Activated naive CD4-positive, alpha-beta T cell treated with anti-CD3 and anti-CD28 coated beads, Interleukin-2, amount 50 U/mL, for 16 hours (primary cell): ENCODE results near the gene NR5A1.

Source experiments
- DNase-seq: peaks from one replicate; pipeline ENCODE4 v3.0.0-alpha.2; 2020

Gene NR5A1

DNA sequence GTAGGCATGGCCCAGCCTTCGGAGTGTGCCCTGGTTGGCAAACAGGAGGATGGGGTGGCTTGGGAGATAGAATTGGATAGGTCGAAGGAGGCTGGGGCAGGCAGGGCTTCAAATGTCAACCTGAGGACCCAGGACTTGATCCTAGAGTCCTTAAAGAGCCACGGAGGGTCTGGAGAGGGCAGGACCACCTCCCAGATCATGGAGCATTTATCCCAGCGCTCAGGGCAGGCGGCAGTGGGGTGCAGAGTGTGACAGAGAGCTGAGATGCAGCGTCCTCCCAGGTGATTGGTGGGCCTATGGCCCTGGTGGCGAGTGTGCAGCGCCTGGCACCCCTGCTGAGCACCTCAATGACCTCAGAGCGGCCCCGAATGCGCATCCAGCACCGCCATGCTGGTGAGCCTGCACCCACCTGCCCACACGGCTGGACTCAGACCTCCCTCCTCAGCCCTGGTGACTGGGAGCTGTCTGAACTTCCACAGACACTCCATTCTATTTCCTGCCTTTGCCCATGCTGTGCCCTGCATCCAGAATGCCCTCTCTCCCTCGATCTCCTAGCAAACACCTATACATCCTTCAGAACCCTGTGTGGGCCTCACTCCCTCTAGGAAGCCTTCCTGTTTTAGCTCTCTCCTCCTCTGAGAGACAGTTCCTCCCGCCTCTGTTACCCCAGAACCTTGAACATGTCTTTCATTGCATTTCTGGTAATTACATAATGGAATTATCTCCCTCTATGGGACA is 50.7 kb downstream of the NR5A1 start:
- no peak for DNase-seq

GRCh38 chr9:124455820-124456219 is 51.4 kb downstream of the NR5A1 start:
- no peak for DNase-seq

- DNase-seq: no peak
These were observed 52.3 kb downstream of the NR5A1 start for GRCh38 chr9:124454791-124455443.

GRCh38 chr9:124454296-124454695 is 52.9 kb downstream of the NR5A1 start:
- no peak for DNase-seq

DNA sequence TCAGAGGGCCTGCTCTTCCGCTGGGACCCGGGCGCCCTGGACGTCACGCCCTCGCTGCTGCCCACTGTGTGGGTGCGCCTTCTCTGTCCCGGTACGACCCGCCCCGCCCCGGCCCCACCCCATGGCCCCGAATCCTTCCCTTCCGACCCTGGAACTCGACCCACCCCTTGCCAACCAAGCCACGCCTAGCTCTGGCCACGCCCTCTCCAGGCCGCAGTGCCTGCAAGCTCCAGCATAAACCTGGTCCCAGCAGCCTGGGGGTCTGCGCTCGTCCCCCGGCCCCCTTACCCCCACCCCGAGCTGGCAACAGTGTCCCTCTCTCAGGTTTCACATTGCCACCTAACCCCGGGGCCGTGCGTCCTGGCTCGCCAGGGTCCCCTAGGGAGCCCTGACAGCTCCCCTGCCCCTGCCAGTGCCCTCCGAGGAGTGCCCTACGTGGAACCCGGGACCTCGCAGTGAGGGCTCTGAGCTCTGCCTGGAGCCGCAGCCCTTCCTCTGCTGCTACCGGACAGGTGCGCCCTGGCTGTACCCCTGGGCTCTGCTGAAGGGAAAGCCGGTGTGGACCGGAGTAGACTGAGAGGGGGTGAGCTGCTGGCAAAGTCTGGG is 53.5 kb downstream of the NR5A1 start:
- DNase-seq: no peak

DNA sequence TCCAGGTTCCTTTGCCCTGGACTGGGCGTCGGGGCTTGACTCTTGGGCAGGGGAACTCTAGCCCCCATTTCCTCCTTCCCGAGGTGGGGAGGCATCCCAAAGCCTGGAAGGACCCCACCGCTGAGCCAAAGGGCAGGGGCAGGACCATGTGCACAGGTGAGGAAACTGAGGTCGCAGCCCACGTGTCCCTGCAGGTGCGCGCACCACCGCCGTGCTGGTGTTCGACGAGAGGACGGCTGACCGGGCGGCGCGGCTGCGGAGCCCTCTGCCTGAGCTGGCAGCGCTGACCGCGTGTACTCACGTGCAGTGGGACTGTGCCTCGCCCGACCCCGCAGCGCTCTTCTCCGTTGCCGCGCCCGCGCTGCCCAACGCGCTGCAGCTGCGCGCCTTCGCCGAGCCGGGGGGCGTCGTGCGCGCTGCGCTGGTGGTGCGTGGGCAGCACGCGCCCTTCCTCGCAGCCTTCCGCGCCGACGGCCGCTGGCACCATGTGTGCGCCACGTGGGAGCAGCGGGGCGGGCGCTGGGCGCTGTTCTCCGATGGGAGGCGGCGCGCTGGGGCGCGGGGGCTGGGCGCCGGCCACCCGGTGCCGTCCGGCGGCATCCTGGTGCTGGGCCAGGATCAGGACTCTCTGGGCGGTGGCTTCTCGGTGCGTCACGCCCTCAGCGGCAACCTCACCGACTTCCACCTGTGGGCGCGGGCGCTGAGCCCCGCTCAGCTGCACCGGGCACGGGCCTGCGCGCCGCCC is 54.2 kb downstream of the NR5A1 start:
- DNase-seq: no peak

DNA sequence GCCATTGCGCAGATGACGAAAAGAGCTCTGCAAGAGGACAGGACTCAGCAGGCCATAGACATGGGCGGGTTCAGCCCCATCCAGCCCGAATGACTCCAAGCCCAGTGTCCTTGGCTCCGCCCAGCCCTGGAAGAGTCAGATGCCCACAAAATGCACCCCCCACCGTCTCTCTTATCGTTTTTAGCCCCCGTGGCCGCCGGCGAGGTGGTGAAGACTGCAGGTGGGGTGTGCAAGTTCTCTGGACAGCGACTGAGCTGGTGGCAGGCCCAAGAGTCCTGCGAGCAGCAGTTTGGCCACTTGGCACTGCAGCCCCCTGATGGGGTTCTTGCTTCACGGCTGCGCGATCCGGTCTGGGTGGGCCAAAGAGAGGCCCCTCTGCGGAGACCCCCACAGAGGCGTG is 54.9 kb downstream of the NR5A1 start:
- DNase-seq: no peak

- DNase-seq: no peak
These were observed 56.1 kb downstream of the NR5A1 start for GRCh38 chr9:124450931-124451661.

GRCh38 chr9:124450241-124450924 is 56.8 kb downstream of the NR5A1 start, which contains the start of gene ADGRD2:
Gene ADGRD2 (plus strand): TSS chr9:124450451. CDS start chr9:124451667, 1,216 bp downstream.
- DNase-seq: no peak

DNA sequence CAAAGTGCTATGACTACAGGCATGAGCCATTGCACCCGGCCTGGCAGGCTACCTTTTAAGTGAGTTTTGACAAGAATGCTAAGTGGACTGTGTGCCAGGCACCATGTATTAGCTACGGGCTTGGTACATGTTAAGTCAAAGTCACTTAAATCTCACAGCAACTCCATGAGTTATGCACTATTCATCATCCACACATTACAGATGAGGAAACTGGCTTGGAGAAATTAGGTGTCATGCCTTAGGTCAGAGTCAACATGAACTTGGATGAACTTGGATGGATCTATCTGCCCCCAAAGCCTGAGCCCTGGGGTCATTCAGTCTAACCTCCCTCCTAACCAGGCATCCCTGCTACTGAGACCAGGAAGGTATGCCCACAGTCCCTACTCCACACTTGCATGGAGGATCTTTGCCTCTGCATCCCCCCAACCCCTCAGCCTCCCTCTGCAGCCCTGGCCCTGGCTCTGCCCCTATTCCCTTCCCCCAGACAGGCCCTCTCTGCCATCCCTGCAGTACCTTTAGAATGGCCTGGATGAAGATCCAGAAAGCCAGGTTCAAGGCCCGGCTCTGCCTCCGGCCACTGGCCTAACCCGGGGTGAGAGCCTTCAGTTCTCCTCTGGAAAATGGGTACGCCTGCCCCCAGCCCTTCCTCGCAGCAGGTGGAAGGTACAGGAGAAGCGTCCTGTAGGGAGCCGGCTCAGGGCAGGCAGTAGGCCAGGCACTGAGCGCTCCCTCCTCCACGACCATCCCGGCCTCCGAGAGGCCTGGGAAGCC is 57.6 kb downstream of the NR5A1 start:
- no peak for DNase-seq

GRCh38 chr9:124448019-124448418 is 59.2 kb downstream of the NR5A1 start:
- no peak for DNase-seq

DNA sequence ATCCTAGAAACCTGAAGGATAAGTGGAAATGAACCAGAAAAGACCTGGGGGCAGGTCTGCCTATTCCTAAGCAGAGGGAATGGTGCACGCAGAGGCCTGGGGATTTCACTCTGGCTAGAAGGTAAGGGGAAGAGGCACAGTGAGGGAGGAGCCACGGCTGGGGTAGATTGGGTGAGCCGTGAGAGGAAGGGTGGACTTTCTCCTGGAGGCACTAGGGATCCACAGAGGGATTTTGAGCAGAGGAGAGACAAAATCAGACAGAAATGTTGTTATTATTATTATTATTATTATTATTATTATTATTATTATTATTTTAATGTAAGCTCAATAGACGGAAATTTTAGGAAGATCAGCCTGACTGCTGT is 59.9 kb downstream of the NR5A1 start:
- no peak for DNase-seq

DNA sequence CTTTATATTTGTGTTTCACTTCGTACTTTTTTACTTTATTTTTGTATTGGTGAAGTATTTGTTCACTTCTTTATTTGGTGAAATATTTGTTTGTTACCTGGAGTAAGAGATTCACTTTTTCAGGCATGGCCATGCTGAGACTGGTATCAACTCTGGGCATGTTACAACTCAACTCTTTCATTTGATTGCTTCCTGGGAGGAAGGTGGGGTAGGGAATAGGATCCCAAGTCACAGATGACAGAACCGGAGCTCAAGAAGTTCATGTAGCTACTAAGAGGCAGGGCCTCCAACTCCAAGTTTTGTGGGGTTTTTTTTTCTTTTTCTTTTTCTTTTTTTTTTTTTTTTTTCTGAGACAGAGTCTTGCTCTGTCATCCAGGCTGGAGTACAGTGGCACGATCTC is 63.0 kb downstream of the NR5A1 start:
- no peak for DNase-seq

DNA sequence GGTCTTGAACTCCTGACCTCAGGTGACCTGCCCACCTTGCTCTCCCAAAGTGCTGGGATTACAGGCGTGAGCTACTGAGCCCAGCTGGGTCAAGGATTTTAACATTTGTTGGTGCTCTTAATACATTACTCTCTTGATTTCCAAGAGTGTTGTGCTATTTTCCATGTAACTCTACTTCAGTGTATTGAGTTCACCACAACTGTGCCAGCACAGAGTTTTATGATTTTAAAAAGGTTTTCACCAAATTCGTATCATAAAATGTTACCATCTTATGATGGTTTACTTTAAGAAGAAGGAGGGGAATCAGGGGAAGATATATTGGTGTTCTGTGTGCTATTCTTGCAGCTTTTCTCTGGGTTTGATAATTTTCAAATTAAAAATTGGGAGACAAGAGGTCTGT is 63.6 kb downstream of the NR5A1 start:
- DNase-seq: no peak

GRCh38 chr9:124442826-124443225 is 64.4 kb downstream of the NR5A1 start:
- no peak for DNase-seq

- DNase-seq: no peak
These were observed 64.8 kb downstream of the NR5A1 start for GRCh38 chr9:124442379-124442778.

DNA sequence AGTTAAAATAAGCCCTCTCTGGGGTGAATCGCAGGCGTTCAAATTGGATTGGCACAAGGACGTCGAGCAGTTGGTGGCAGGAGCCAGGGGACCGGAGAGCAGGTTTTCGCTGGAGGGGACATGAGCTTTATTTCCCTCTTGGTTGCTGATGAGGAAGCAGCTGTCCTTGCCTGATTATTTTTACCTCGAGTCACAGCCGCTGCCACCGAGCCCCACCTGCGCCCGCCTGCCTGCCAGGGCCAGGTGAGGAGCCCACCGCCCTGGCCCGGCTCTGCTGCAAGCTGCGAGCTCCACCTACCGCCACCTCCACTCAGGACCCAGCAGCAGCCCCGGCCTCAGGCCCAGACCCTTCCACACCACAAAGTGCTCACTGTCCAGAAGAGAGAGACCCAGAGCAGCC is 65.9 kb downstream of the NR5A1 start:
- DNase-seq: no peak

DNA sequence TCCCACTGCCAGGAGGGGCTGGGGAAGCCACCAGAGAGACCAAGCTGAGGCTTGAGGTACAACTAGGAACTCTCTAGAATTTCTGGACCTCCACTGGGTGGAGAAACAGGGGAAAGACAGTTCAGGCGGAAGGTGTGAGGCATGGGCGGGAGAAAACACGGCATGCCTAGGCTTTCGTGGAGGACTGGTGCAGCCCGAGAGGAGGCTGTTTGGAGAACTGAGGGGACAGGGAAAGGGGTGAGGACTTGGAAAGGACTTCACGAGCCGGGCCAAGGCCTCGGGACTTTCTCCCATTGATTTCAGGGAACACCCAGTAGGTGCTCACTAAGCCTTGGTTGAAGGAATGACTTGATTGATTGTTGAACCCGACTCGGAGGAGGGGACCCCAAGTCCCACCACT is 66.4 kb downstream of the NR5A1 start:
- no peak for DNase-seq

DNA sequence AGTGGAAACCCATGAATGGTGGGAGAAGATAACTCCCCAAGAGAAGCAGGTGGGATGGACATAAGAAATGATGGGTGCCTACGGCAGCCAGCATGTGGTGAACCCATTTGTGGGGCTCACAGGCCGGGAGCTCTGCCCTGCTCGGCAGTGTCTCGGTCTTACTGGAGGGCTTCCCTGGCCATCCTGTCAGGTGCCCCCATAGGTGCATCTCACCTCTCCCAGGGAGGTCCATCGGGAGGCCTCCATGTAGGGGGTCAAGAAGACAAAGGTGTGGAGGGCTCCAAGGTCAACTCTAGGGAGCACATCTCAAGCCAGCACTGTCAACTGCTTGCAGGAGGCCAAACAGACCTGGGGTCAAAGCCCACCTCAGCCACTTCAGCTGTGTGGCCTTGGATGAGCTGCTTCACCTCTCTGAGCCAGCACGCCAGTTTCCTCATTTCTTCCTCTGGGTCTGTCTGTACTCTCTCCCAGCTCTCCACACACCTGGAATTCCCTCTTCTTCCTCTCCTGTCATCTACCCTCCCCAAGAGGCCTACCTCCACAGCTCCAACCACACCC is 67.4 kb downstream of the NR5A1 start:
- DNase-seq: no peak

GRCh38 chr9:124439086-124439485 is 68.1 kb downstream of the NR5A1 start:
- no peak for DNase-seq

DNA sequence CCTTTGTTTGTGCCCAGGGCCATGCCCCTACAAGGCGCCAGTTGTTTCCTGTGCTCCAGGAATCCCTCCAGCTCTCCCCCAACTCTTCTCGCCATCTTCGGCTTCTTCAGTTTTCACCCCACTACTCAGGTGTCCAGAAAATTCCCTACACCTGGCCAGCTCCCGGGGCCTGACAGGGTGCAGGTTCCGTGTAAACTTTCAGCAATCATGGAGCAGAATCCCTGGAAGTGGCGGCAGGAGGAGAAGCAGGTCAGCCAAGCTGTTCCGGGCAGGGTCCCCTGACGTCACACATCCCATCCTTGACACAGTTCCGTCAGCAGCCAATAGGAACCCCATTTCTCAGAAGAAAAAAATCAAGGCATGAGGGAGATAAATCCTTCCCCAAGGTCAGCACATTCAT is 69.1 kb downstream of the NR5A1 start:
- no peak for DNase-seq
